HG03064 (cell line): ENCODE results near the gene LGI4.
"Not testable (repeated sequence)": the region's sequence is repeated elsewhere in the genome, so short reads cannot be mapped to it uniquely, and the experiment has no call there.

Experiments used
- ATAC-seq: cut with Tn5 transposase; IDR thresholded peaks from one replicate; pipeline ENCODE4 v1.9.1; 2021; ENCODE audit warnings: low read depth; ENCODE audit not compliant: unreplicated experiment

Gene LGI4

DNA sequence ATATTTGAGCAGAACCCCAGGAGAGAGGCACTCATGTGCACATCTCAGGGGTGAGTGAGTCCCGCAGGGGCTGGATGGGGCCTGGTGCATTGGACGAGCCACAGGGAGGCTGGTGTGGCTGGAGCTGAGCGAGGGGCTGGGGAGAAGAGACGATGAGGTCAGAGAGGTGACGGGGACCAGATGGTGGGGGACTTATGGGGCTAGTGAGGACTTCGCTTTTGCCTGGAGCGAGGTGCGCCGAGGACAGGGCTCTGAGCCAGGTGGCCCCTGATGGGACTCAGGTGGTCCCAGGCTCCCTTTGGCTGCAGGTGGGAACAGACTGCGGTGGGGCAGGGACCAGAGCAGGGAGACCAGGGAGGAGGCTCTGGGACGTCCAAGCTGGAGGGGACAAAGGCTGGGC, 26.1 kb downstream of the LGI4 start:
- ATAC-seq = no peak

DNA sequence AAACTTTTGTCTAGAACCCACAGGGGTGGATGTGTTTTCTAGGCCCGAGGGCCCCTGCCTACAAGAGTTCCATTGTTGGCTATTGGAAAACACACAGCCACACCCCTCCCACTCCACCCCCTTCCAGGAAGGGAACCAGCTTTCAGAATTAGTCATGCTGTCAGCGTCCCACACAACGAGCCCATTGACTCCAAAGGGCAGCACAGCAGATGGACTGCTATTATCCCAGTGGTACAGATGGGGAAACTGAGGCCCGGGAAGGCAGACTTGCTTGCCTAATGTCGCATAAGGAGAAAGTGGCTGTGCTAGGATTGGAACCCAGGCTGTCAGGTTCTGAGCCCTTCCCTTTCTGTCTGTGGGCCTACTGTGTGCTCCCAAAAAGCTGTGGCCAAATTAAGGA, 27.3 kb downstream of the LGI4 start:
- ATAC-seq = no peak

DNA sequence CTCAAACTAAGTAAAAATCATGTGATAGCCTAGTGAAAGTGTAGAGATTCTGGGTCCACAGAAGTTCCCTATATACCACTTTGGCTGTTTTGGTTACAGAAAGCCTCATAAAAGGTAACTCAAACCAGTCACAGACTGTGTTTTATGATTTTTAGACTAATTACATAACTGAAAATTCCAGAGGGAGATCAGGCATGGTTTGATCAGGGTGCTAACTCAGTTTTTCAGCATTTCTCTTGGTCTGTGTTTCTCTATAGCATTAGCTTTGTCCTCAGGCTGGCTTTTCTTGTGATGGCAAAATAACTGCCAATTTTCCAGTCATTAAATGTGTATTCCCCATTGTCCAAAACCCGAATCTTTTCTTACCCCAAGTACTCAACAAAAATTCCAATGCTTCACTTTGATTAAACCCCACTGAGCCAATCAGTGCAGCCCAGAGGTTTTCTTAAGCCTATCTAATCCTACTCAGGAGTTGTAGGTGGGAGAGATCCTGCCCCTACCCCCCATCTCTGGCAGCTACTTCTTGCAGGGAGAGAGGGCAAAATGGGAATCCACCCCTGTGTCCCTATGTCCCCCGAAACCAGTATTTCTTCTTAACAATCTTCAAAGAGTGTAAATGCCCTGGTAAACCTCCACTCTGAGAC, 27.8 kb downstream of the LGI4 start:
- no peak for ATAC-seq

- ATAC-seq = no peak
Measured at GRCh38 chr19:35106291-35106583, 28.6 kb downstream of the LGI4 start.

GRCh38 chr19:35105411-35106290, 29.2 kb downstream of the LGI4 start:
- ATAC-seq = no peak

GRCh38 chr19:35105047-35105410, 29.8 kb downstream of the LGI4 start:
- ATAC-seq = no peak

DNA sequence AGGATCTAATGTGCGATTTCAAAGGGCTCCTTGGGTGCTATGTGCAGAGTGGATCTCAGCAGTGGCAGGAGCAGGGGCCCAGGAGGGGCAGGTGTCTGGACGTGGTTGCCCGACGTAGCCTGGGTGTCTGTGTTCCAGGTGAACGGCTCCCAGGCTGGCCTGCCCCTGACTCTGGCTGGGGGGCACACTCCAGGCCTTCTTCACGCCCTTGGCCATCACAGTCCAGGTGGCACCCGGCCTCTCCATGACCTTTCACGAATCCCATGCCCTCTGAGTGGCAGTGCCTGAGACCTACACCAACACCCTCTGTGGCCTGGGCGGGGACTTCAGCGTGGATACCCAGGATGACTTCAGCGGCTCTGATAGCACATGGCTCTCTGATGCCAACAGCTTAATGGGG, 30.5 kb downstream of the LGI4 start:
- no peak for ATAC-seq

DNA sequence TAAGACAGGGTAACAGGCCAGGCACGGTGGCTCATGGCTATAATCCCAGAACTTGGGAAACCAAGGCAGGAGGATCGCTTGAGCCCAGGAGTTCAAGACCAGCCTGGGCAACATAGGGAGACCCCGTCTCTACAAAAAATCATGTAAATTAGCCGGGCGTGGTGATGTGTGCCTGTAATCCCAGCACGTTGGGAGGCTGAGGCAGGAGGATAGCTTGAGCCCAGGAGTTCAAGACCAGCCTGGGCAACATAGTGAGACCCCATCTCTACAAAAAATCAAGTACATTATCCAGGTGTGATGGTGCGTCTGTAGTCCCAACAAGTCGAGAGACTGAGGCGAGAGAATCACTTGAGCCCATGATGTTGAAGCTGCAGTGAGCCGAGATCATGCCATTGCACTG, 31.2 kb downstream of the LGI4 start:
- not testable (repeated sequence) for ATAC-seq

DNA sequence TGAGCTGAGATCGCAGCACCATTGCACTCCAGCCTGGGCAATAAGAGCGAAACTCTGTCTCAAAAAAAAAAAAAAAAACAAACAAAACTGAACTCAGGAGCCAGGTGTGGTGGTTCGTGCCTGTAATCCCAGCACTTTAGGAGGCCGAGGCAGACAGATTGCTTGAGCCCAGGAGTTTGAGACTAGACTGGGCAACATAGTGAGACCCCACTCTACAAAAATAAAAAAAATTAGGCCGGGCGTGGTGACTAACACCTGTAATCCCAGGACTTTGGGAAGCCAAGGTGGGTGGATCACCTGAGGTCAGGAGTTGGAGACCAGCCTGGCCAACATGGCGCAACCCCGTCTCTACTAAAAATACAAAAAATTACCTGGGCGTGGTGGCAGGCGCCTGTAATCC, 32.9 kb downstream of the LGI4 start:
- ATAC-seq = not testable (repeated sequence)

GRCh38 chr19:35100588-35101533, 34.0 kb downstream of the LGI4 start:
- no peak for ATAC-seq

- ATAC-seq = no peak
Measured at GRCh38 chr19:35099897-35100275, 35.0 kb downstream of the LGI4 start.

GRCh38 chr19:35099155-35099896, 35.5 kb downstream of the LGI4 start:
- ATAC-seq = no peak

- no peak for ATAC-seq
Measured at GRCh38 chr19:35098413-35099049, 36.3 kb downstream of the LGI4 start.

GRCh38 chr19:35095667-35096368, 39.0 kb downstream of the LGI4 start:
- no peak for ATAC-seq

DNA sequence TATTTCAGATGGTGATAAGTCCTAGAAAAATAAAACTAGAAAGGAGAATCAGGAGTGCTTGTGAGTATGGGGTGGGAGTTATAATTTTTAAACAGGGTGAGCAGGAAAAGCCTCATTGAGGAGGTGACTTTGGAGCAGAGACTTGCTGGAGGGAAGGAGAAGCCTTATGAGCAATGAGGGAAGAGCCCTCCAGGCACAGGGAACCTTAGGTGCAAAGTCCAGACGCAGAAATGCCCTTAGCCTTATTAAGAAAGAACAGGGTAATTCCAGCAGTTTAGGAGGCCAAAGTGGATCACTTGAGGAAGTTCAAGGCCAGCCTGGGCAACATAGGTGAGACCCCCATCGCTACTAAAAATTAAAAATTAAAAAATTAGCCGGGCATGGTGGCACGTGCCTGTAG, 40.2 kb downstream of the LGI4 start:
- no peak for ATAC-seq

GRCh38 chr19:35093941-35094647, 40.8 kb downstream of the LGI4 start:
- no peak for ATAC-seq

GRCh38 chr19:35093430-35093829, 41.4 kb downstream of the LGI4 start:
- no peak for ATAC-seq

DNA sequence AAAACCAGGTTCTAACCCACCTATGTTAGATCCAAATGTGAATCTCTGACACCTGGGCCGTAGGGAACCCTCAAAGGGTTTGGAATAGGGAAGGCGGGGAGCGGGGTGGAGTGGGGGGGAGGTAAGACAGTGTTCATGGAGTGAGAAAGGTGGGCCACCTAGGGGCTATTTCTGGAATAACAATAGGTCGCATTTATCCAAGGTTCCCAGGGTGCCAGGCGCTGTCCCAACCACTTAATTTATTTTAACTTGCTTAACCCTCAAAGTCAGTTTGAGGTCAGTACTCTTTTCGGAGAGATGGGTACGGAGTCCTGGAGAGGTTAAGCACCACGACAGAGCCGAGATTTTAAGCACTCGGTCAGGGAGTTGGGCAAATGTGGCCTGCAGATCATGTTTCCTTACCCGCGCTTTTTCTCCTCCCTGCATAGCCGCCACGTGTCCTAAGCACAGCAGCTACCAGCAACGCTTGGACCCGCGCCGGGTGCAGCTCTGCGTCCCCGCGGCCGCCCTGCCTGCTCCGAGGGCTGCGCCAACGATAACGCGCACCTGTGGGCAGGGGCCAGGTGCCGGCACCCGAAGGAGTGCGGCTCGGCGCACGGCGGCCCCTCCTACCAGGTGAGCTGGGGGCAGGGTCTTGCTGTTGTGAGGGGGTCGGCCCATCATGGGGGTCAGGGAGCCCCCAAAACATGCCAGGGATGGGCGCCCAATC, 44.2 kb downstream of the LGI4 start:
- ATAC-seq = no peak
